HepG2 (cell line): ENCODE measurements around the gene ANKRD11. TPM values are rescaled to one million over a fixed set of nuclear protein-coding genes. Genes with fewer than 3 reads are reported as not detected.

Experiments used
- AGO1 ChIP-seq: fragments of 200-400 bp; formaldehyde crosslinking; IDR thresholded peaks from 2 replicates; pipeline ENCODE4 v1.6.1; 2017; ENCODE audit warnings: mild to moderate bottlenecking, low read depth, low read length, moderate library complexity; ENCODE audit not compliant: poor library complexity, severe bottlenecking
- ARNT ChIP-seq: fragments of 450-650 bp; IDR thresholded peaks from 2 replicates; pipeline ENCODE4 v1.6.1; 2017
- EEA1 ChIP-seq: sonication (generic); formaldehyde crosslinking; IDR thresholded peaks from 2 replicates; pipeline ENCODE4 v1.5.1; 2020; ENCODE audit warnings: mild to moderate bottlenecking, missing genetic modification reagents, borderline replicate concordance
- HOXA7 ChIP-seq: sonication (generic); formaldehyde crosslinking; IDR thresholded peaks from 2 replicates; pipeline ENCODE4 v1.8.1; 2022; ENCODE audit warnings: mild to moderate bottlenecking, missing genetic modification reagents, moderate library complexity
- JUNB ChIP-seq: sonication (generic); formaldehyde crosslinking; IDR thresholded peaks from 2 replicates; pipeline ENCODE4 v1.8.0; 2022; ENCODE audit warnings: missing genetic modification reagents, mild to moderate bottlenecking, borderline replicate concordance
- KIAA2018 ChIP-seq: sonication (generic); formaldehyde crosslinking; IDR thresholded peaks from 2 replicates; pipeline ENCODE4 v1.5.0; 2020; ENCODE audit warnings: mild to moderate bottlenecking, missing genetic modification reagents, borderline replicate concordance
- NFKB2 ChIP-seq: sonication (generic); formaldehyde crosslinking; IDR thresholded peaks from 2 replicates; pipeline ENCODE4 v1.4.0; 2020; ENCODE audit warnings: missing genetic modification reagents, borderline replicate concordance
- POGZ ChIP-seq: sonication (generic); formaldehyde crosslinking; IDR thresholded peaks from 2 replicates; pipeline ENCODE4 v1.4.0; 2020; ENCODE audit warnings: mild to moderate bottlenecking, missing genetic modification reagents
- TFDP2 ChIP-seq: sonication (generic); formaldehyde crosslinking; IDR thresholded peaks from 2 replicates; pipeline ENCODE4 v1.4.0; 2020; ENCODE audit warnings: missing genetic modification reagents
- ZBTB8A ChIP-seq: sonication (generic); formaldehyde crosslinking; IDR thresholded peaks from 2 replicates; pipeline ENCODE4 v1.4.0; 2020; ENCODE audit warnings: mild to moderate bottlenecking, low read depth, missing genetic modification reagents, borderline replicate concordance
- ZNF549 ChIP-seq: sonication (generic); formaldehyde crosslinking; IDR thresholded peaks from 2 replicates; pipeline ENCODE4 v1.5.0; 2020; ENCODE audit warnings: missing genetic modification reagents
- ZNF704 ChIP-seq: sonication (generic); formaldehyde crosslinking; IDR thresholded peaks from 2 replicates; pipeline ENCODE4 v1.8.1; 2023; ENCODE audit warnings: mild to moderate bottlenecking, inconsistent platforms, moderate library complexity, missing genetic modification reagents, borderline replicate concordance
- ZNF710 ChIP-seq: sonication (generic); formaldehyde crosslinking; IDR thresholded peaks from 2 replicates; pipeline ENCODE4 v1.5.0; 2020; ENCODE audit warnings: mild to moderate bottlenecking, missing genetic modification reagents, borderline replicate concordance
- ZNF780A ChIP-seq: sonication (generic); formaldehyde crosslinking; IDR thresholded peaks from 2 replicates; pipeline ENCODE4 v1.8.0; 2022; ENCODE audit warnings: mild to moderate bottlenecking, missing genetic modification reagents, moderate library complexity
- polyA plus RNA-seq, 8 experiments: library from polyadenylated mRNA; depleted of rRNA in 3 of 8; stranded (reverse) in 7 of 8; unstranded in 1 of 8; fragments of >200 nt; fragmentation: Illumina TruSeq in 4 of 8; extraction: Trizol in 4 of 8; gene quantifications; 2 replicates each; pipeline versions ENCODE4 v1.2.1 to v1.2.3, GENCODE V29; 2011 to 2016; ENCODE audit warnings: low read depth in 4 of 8, missing spikeins in 1 of 8, mixed read lengths in 1 of 8; ENCODE audit not compliant: insufficient read depth in 1 of 8
- total RNA-seq, 5 experiments: library from RNA; depleted of rRNA; stranded (reverse); fragments of >200 nt; fragmentation: Illumina TruSeq; extraction: Trizol; gene quantifications; 2 replicates each; pipeline ENCODE4 v1.2.3, GENCODE V29; 2016; ENCODE audit warnings: low read depth in 1 of 5

The ANKRD11 gene
- total and polyA plus RNA-seq, 2 of the 13 experiments (the other 11 are each of a cell fraction or from before 2014, with no cell fraction given): 21.4 to 38.4 TPM

- TF ChIP-seq AGO1: no peak
- no peak for TF ChIP-seq ZNF710 (CRISPR knock-in tag)
- no peak for TF ChIP-seq ZNF549 (CRISPR knock-in tag)
- no peak for TF ChIP-seq HOXA7 (CRISPR knock-in tag)
- TF ChIP-seq ZNF780A: no peak
- TF ChIP-seq EEA1 (CRISPR knock-in tag): no peak
- no peak for TF ChIP-seq JUNB (CRISPR knock-in tag)
- TF ChIP-seq ZNF704 (CRISPR knock-in tag): peak; percentile 57; the same call in 1 of the 2 replicates
- 0 out of 2 replicates have a peak, but pooled peaks have one; percentile 38 for TF ChIP-seq ZBTB8A
- TF ChIP-seq POGZ (CRISPR knock-in tag): peak; percentile 76
- TF ChIP-seq ARNT: no peak
- peak; percentile 55; the same call in 1 of the 2 replicates for TF ChIP-seq NFKB2
- TF ChIP-seq TFDP2: no peak
- TF ChIP-seq KIAA2018 (CRISPR knock-in tag): no peak
These were observed 67.3 kb downstream of the ANKRD11 start (continued) for GRCh38 chr16:89422905-89423630.
